Epithelial cell of esophagus (primary cell): ENCODE measurements around the gene TRIM36.

Experiments used
- DNase-seq: peaks from one replicate; pipeline ENCODE4 v3.0.0; 2010; ENCODE audit warnings: low read depth
- H3K4me3 ChIP-seq: 2 replicates; pipeline ENCODE4 v1.5.1; 2011; ENCODE audit warnings: mild to moderate bottlenecking, low read length, control low read depth
- TF ChIP-seq, protein P1 (sequence below): IDR thresholded peaks from 2 replicates; pipeline ENCODE4 v1.5.1; 2011; ENCODE audit warnings: low read depth, mild to moderate bottlenecking, low read length, control low read depth, inconsistent platforms; ENCODE audit not compliant: insufficient read depth; ENCODE audit errors: missing control alignments

Gene TRIM36

DNA sequence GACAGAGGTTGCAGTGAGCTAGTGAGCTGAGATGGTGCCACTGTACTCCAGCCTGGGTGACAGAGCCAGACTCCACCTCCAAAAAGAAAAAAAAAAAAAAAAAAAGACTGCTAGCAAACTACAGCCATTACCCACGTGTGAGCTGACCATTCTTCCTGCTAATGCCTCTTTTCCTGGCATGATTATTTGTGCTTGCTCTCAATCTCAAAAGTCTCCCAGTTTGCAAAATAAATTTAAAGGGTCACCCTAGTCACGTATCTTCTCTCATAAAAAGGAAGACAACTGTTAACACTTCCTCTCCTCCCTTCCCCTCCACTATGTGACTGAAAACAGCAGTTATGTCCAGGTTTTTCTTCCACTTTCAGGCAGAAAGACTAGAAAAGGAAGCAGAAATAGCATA is 37.2 kb downstream of the TRIM36 start:
- no peak for DNase-seq
- no peak overlapping the region for H3K4me3 ChIP-seq
- TF ChIP-seq, protein P1, sequence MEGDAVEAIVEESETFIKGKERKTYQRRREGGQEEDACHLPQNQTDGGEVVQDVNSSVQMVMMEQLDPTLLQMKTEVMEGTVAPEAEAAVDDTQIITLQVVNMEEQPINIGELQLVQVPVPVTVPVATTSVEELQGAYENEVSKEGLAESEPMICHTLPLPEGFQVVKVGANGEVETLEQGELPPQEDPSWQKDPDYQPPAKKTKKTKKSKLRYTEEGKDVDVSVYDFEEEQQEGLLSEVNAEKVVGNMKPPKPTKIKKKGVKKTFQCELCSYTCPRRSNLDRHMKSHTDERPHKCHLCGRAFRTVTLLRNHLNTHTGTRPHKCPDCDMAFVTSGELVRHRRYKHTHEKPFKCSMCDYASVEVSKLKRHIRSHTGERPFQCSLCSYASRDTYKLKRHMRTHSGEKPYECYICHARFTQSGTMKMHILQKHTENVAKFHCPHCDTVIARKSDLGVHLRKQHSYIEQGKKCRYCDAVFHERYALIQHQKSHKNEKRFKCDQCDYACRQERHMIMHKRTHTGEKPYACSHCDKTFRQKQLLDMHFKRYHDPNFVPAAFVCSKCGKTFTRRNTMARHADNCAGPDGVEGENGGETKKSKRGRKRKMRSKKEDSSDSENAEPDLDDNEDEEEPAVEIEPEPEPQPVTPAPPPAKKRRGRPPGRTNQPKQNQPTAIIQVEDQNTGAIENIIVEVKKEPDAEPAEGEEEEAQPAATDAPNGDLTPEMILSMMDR, result no peak

DNA sequence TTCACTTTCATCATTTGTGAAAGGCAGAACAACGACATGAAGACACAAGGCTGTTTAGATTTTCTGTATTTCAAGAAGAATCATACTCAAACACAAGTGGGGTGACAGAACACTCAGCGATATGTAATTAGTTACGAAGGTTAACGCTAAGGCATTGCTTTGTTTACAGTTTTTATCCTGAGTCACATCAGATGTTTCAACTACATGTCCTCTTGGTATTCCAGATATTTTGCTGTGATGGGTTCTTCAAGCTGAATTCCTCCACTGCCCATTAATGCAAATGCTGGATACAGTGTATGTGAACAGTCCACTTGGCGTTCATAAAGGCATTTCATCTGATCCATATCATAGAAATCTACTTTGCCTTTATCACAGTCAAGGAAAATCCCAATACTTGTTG is 43.4 kb downstream of the TRIM36 start:
- TF ChIP-seq, protein P1, result no peak
- DNase-seq, result no peak
- no peak overlapping the region for H3K4me3 ChIP-seq

DNA sequence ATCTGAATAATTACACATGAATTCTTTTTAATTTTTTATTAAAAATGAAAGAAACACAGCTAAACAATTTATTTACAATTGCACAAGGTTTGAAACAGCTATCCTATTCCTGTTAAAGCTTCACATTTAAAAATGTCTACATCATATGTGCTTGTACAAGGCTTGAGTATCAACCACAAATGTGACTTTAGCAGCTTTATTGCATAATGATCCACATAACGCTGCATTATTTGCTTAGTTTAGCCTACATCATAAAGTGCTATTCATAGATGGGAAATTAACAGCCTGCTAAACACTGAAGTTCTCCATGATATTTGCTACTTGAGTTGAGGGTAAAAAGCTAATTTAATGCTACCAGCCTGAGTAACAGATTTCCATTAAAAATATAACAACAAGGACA is 45.0 kb downstream of the TRIM36 start:
- DNase-seq, result no peak
- TF ChIP-seq, protein P1, result no peak
- no peak overlapping the region for H3K4me3 ChIP-seq

DNA sequence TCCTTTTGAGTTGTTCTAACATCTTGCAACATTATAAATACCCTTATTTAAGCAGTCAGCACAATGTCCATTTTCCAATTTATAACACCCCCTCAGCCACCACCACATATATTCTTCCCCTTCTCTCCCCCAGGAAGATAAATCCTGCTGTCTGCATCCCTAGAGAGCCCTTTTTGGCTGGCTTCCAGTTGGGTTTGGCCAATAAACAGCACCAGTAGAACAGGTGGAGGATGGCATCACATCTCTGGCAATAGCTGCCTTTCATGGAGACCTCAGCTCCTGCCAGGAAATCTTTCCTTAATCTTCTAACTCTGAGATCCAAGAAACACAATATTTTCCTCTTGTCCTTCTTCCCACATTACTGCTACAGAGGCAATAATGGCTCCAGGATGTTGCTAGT is 53.7 kb downstream of the TRIM36 start:
- no peak for DNase-seq
- H3K4me3 ChIP-seq, result no peak overlapping the region
- TF ChIP-seq, protein P1, result no peak

DNA sequence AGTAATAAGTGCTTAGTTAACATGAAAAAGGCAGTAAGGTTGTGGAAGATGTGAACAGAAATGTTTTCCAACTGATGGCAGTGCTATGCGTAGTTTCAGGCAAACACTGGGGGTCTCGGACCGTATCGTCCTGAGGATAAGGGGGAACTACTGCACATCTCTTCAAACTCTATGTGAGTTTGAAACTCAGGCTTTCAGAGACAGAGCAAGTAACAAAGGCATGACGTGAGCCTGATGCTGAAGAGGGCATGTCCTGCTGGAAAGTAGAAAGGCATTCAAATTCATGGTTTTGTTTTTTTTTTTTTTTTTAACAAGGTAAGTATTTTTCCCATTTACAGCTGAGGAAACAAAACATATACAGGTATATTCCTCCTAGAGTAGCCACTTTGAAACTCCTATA is 59.9 kb downstream of the TRIM36 start:
- TF ChIP-seq, protein P1, result no peak
- DNase-seq, result no peak
- no peak overlapping the region for H3K4me3 ChIP-seq

DNA sequence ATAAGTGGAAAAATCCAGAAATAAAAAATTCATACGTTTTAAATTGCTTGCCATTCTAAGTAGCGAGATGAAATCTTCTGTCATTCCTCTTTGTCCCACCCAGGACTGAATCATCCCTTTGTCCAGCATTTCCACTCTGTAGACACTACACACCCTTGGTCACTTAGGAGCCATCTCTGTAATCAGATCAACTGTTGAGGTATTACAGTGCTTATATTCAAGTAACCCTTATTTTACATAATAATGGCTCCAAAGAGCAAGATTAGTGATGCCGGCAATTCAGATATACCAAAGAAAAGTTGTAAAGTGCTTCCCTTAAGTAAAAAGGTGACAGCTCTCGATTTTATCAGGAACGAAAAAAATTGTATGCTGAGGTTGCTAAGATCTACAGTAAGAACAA is 60.4 kb downstream of the TRIM36 start:
- no peak overlapping the region for H3K4me3 ChIP-seq
- TF ChIP-seq, protein P1, result no peak
- DNase-seq, result no peak

DNA sequence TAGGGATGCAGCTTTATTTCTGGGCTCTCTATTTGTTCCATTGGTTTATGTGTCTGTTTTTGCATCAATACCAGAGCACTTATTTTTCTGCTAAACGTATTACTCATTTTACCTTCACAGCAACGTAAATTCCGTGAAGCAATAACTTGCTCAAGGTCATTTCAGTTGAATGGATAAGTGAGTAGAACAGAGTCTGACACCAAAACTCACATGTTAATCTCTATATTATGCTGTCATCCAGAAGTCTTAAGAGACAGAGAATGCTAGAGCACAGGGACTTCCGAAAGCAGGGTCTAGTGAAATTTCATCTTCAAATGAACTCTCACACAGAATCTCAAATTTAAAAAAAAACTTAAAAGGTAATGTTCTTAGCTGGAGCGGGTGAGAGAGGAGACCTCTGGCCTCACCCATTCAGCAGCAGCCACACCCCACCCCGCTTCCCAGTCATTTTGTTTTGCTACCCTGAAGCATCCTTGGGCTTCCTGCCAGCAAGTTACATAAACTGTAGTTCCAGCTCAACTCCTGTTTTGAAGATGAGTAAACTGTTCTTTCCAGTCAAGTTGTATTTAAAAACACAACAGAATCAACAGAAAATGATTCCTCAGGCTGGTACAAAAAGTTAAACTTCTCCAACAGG is 69.3 kb downstream of the TRIM36 start:
- TF ChIP-seq, protein P1, result no peak
- DNase-seq, result peak; percentile 70
- no peak overlapping the region for H3K4me3 ChIP-seq
